ENCODE results near the gene LDLRAD3. TPM values are rescaled to one million over a fixed set of nuclear protein-coding genes. Genes with fewer than 3 reads are reported as not detected.

The LDLRAD3 gene
- total RNA-seq, 1 donor from 2014 or later = 7.7 TPM

DNA sequence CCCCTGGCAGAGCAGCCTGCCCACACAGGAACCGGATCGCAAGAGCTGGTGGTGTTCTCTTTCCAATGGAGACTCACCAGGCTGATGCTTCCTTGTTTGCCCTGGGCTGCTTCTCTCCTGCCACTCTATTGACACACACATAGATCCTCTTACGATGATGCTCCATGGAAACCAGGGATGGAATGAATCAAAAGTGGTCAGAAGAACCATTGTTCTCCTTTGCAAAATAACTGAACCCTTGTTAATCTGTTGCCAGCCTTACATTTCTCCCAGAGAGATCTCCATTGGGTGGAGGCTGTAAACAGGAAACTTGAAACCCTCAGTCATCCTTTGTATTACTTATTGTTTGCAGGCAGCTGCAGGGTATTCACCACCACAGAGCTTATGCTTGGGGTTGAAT lies 24.6 kb upstream of the LDLRAD3 start:
- DNase-seq (no peak), ATAC-seq (no peak)
- TF ChIP-seq, protein P1, sequence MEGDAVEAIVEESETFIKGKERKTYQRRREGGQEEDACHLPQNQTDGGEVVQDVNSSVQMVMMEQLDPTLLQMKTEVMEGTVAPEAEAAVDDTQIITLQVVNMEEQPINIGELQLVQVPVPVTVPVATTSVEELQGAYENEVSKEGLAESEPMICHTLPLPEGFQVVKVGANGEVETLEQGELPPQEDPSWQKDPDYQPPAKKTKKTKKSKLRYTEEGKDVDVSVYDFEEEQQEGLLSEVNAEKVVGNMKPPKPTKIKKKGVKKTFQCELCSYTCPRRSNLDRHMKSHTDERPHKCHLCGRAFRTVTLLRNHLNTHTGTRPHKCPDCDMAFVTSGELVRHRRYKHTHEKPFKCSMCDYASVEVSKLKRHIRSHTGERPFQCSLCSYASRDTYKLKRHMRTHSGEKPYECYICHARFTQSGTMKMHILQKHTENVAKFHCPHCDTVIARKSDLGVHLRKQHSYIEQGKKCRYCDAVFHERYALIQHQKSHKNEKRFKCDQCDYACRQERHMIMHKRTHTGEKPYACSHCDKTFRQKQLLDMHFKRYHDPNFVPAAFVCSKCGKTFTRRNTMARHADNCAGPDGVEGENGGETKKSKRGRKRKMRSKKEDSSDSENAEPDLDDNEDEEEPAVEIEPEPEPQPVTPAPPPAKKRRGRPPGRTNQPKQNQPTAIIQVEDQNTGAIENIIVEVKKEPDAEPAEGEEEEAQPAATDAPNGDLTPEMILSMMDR (IDR thresholded peaks at IDR 0.05) = no peak
- Histone ChIP-seq H3K27me3 (ENCODE audit: low read depth) (no peaks in the 10 kb centered on the region), H3K4me3 (no peak overlapping the region), H3K27ac (no peak overlapping the region), H3K4me1 (no peaks in the 10 kb centered on the region), H3K36me3 (no peaks in the 10 kb centered on the region), H3K9me3 (no peaks in the 10 kb centered on the region)
- intact Hi-C loops (cut with DNase I) = no loop called here

DNA sequence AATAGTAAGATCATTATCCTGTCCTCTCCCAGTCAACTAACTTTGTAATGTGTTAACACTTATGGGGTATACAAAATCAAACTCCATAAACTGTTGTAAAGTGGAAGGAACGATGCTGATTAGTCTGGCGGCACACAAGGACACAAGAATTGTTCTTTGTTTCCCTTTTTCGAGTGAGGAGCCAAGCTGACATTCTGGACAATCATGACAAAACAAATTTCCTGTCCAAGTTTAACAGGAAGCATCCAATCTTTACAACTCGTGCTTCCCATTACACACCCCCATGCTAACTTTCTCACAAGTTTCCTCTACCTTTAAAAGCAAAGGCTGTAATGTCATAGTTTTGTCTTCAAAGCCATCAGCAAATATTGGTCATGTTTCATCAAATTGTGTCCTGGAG lies 20.4 kb upstream of the LDLRAD3 start:
- Histone ChIP-seq H3K9me3 (no peaks in the 10 kb centered on the region), H3K36me3 (no peaks in the 10 kb centered on the region), H3K27me3 (ENCODE audit: low read depth) (peaks cover 3% of the 10 kb centered on the region), H3K4me1 (peaks cover 11% of the 10 kb centered on the region), H3K27ac (no peak overlapping the region), H3K4me3 (no peak overlapping the region)
- TF ChIP-seq, protein P1 (IDR thresholded peaks at IDR 0.05) = no peak
- DNase-seq (no peak), ATAC-seq (no peak)
- intact Hi-C loops (cut with DNase I) = no loop called here

DNA sequence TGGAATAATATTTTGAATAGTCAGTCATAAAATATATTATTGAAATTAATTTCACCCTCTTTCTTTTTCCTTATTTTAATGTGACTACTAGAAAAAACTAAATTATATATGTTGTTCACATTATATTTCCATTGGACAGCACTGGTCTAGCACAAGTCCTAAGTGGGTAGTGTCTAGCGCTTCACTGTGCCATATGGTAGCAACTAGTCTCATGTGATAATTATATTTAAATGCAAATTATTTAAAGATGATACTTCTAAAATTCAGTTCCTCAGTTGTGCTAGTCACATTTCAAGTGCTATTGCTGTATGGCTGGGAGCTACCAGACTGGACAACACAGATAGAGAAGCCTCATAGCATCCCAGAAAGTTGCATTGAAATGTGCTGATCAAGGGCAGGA lies 19.1 kb upstream of the LDLRAD3 start:
- Histone ChIP-seq H3K27me3 (ENCODE audit: low read depth) (peaks cover 3% of the 10 kb centered on the region), H3K4me1 (peaks cover 11% of the 10 kb centered on the region), H3K27ac (no peak overlapping the region), H3K36me3 (no peaks in the 10 kb centered on the region), H3K9me3 (no peaks in the 10 kb centered on the region), H3K4me3 (no peak overlapping the region)
- TF ChIP-seq, protein P1 (IDR thresholded peaks at IDR 0.05) = no peak
- ATAC-seq (no peak), DNase-seq (no peak)
- intact Hi-C loops (cut with DNase I) = no loop called here

DNA sequence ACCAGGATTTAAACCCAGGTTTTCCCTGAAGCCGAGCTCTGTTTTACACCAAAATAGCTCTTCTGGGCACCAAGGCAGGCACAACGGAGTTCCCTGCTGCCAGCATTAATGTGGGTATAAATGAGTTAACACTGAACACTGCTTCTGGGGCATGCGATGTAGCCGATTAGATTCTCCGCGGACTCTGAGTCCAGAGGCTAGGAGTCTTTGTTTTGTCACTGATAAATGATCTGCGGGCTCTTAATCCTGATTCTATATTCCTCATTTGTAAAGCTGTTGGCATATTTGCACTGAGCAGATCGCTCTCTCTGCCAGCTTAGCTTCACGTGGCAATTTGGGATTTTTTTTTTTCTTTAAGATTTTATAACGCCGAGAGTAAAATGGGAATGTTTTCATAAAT lies 16.8 kb upstream of the LDLRAD3 start:
- Histone ChIP-seq H3K27ac (no peak overlapping the region), H3K36me3 (no peaks in the 10 kb centered on the region), H3K27me3 (ENCODE audit: low read depth) (peaks cover 3% of the 10 kb centered on the region), H3K4me1 (peaks cover 11% of the 10 kb centered on the region), H3K9me3 (peaks cover 2% of the 10 kb centered on the region), H3K4me3 (no peak overlapping the region)
- TF ChIP-seq, protein P1 (IDR thresholded peaks at IDR 0.05) = no peak
- DNase-seq = no peak
- no peak for ATAC-seq
- intact Hi-C loops (cut with DNase I) = no loop called here

DNA sequence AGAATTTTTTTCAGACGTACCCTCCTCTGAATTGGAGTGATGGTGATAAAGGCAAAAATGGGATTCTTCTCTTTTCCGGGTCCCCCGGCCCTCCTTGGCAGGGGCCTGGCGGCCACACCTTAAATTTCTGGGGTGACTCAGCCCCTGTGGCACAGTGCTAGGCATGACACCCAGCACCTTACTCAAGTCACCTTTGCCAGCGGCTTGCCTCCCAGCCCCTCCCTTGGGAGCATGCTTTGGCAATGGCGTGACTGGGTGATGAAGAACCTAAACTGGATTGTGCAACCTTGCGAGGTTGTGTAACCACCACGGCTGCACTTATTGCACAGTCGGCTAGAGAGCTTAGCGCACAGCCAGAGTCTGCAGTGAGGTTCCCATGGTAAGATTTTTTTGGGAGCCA lies 16.2 kb upstream of the LDLRAD3 start:
- no peak overlapping the region for H3K27ac ChIP-seq
- H3K36me3 ChIP-seq = no peaks in the 10 kb centered on the region
- DNase-seq (peak; percentile 84), ATAC-seq (peak; percentile 91 to 96)
- intact Hi-C loops (cut with DNase I) = no loop called here
- H3K4me1 ChIP-seq = peaks cover 11% of the 10 kb centered on the region
- peaks cover 4% of the 10 kb centered on the region for H3K9me3 ChIP-seq
- H3K4me3 ChIP-seq = no peak overlapping the region
- H3K27me3 ChIP-seq (ENCODE audit: low read depth) = peaks cover 3% of the 10 kb centered on the region
- TF ChIP-seq, protein P1 (IDR thresholded peaks at IDR 0.05) = no peak

Measured in lower lobe of right lung (tissue), 2 donors.